Measurements from ENCODE around the gene MARCOL. TPM values are rescaled to one million over a fixed set of nuclear protein-coding genes. Genes with fewer than 3 reads are reported as not detected.

The MARCOL gene
- total and polyA plus RNA-seq, 7 donors = 1.8 TPM; not detected in 6

DNA sequence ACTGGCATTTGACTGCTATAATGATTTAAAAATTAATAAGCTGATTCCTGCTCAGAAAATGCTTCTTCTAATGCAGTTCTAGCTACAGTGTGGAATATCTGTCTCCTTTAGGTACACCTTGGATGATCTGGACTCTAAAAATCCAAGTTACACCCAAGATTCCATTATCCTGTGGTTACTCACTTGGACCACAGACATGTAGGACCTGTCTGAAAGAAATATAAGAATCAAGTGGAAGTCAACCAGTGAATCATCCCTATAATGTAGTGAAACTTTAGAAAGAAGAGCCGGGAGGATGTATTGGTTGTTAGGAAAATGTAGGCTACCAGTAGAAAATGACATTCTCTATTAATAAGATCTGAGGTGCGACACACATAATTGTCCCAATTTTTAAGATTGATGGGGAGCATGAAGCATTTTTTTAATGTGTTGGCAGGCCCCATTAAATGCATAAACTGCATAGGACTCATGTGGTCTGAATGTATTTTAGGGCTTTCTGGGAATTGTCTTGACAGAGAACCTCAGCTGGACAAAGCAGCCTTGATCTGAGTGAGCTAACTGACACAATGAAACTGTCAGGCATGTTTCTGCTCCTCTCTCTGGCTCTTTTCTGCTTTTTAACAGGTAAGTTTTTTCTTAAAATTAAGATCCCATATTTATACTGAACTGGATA lies 35.7 kb upstream of the MARCOL start, which contains the start of gene SPINK6:
TSS of gene SPINK6 (plus strand) at position 512 of the 673 bp plus-strand sequence. CDS start at position 567, 55 bp downstream.
- Histone ChIP-seq H3K9me3 (no peaks in the 10 kb centered on the region), H3K4me3 (no peak within 1 kb of the TSS), H3K4me1 (peaks cover 0 to 19% (median 6%) of the 10 kb centered on the region in 4 donors), H3K27ac (peak within 1 kb of the TSS in 1 of 4 donors; percentile 35), H3K36me3 (no peaks in the 10 kb centered on the region), H3K27me3 (no peaks in the 10 kb centered on the region)
- intact Hi-C loops (cut with DNase I) = no loop called here
- WGBS, 2 donors = 95 to 97% methylated on average over 2 of the region's 2 CpGs
- DNase-seq = no peak
- TF ChIP-seq POLR2A (IDR thresholded peaks at IDR 0.05) (no peak), POLR2AphosphoS5 (IDR thresholded peaks at IDR 0.05) (no peak), EP300 (IDR thresholded peaks at IDR 0.05) (no peak), CTCF (IDR thresholded peaks at IDR 0.05) (no peak)

DNA sequence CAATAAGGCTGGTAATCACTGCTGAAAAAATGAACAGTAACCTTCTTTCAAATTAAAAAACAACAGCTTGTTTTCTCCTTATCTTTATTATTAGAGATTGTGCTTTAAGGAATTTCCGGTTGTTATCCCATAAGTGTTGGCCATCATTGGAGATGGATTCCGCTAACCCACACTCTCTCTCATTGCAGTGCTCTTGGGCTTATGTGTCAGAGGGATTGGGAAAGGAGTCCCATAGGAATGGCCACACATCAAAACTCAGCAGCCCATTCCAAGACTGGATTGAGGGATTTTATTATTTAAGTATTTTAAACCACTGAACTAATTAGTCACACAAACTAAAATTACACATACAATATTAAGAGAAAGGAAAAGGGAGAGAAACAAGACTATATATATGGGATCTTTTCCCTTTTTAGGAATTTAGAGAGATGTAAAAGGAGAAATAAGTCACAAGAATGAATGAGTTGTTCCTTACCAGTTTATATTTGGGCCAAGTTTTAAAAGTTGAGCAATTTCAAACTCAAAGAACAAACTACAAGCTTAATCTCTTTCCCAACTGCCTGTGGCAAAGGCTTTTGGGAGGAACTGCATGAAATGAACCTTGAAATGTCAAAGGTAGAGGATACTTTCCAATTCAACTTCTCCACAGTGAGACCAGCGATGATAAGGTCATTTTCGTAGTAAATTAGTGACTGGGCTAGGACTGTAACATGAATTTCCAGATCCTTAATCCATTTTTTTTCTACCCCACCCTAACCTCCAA lies 33.1 kb upstream of the MARCOL start:
- intact Hi-C loops (cut with DNase I) = no loop called here
- Histone ChIP-seq H3K4me1 (peaks cover 0 to 15% (median 13%) of the 10 kb centered on the region in 4 donors), H3K9me3 (no peaks in the 10 kb centered on the region), H3K27ac (peak overlapping the region in 2 of 4 donors; percentile 5 to 17), H3K27me3 (no peaks in the 10 kb centered on the region), H3K4me3 (no peak overlapping the region), H3K36me3 (no peaks in the 10 kb centered on the region)
- WGBS, 2 donors = 85 to 88% methylated on average over 4 of the region's 4 CpGs
- TF ChIP-seq POLR2A (IDR thresholded peaks at IDR 0.05) (no peak), POLR2AphosphoS5 (IDR thresholded peaks at IDR 0.05) (no peak), CTCF (IDR thresholded peaks at IDR 0.05) (no peak), EP300 (IDR thresholded peaks at IDR 0.05) (no peak)
- no peak for DNase-seq

DNA sequence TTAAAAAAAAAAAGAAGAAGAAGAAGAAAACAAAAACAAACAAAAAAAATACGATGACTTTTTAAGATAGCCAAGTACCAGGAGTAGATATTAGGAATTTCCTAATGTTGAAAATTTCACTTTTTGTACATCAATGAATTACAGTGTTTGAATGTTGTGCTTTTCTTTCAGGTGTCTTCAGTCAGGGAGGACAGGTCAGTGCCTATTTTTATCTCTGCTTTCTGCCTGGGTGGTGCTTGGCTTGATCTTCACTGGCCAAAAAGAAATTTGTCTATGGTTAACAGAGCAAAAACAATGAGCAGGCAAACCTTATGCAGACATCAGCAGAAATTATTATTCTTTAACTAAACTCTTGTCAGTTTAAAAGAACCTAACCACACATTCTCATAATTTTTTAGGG lies 32.5 kb upstream of the MARCOL start:
- no peaks in the 10 kb centered on the region for H3K27me3 ChIP-seq
- H3K27ac ChIP-seq = peak overlapping the region in 2 of 4 donors; percentile 5 to 17
- intact Hi-C loops (cut with DNase I) = no loop called here
- H3K4me1 ChIP-seq = peaks cover 0 to 15% (median 13%) of the 10 kb centered on the region in 4 donors
- H3K9me3 ChIP-seq = no peaks in the 10 kb centered on the region
- H3K36me3 ChIP-seq = no peaks in the 10 kb centered on the region
- TF ChIP-seq CTCF (IDR thresholded peaks at IDR 0.05) (no peak), POLR2A (IDR thresholded peaks at IDR 0.05) (no peak), EP300 (IDR thresholded peaks at IDR 0.05) (no peak), POLR2AphosphoS5 (IDR thresholded peaks at IDR 0.05) (no peak)
- no peak for DNase-seq
- WGBS, 2 donors = 73 to 76% methylated on average over 1 of the region's 1 CpG
- no peak overlapping the region for H3K4me3 ChIP-seq

DNA sequence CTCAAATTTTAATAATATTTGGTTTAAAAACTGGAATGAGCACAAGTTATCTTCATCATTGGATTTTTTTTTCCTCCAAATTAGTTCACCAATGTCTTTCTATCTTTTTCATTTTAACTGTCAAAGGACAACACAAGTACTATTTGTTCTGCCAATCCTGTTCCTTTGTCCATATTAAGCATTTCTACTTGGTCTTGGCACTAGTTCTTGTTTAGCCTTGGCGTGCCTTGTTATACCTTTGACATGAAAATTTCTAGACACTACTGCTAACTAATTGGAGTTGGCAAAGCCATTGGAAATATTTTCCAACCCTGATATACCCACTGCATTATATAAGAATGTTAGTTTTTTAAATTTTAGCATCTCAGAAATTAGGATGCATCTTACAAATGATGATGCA lies 31.7 kb upstream of the MARCOL start:
- Histone ChIP-seq H3K36me3 (no peaks in the 10 kb centered on the region), H3K4me1 (peaks cover 0 to 15% (median 13%) of the 10 kb centered on the region in 4 donors), H3K27ac (no peak overlapping the region), H3K27me3 (no peaks in the 10 kb centered on the region), H3K9me3 (no peaks in the 10 kb centered on the region), H3K4me3 (no peak overlapping the region)
- no peak for DNase-seq
- WGBS, 2 donors = 78 to 88% methylated on average over 1 of the region's 1 CpG
- intact Hi-C loops (cut with DNase I) = no loop called here
- TF ChIP-seq CTCF (IDR thresholded peaks at IDR 0.05) = no peak
- TF ChIP-seq POLR2A (IDR thresholded peaks at IDR 0.05) = no peak
- no peak for TF ChIP-seq EP300 (IDR thresholded peaks at IDR 0.05)
- TF ChIP-seq POLR2AphosphoS5 (IDR thresholded peaks at IDR 0.05) = no peak

Data from sigmoid colon (tissue), 7 donors.